ENCODE measurements around the gene PALB2.

Gene PALB2

DNA sequence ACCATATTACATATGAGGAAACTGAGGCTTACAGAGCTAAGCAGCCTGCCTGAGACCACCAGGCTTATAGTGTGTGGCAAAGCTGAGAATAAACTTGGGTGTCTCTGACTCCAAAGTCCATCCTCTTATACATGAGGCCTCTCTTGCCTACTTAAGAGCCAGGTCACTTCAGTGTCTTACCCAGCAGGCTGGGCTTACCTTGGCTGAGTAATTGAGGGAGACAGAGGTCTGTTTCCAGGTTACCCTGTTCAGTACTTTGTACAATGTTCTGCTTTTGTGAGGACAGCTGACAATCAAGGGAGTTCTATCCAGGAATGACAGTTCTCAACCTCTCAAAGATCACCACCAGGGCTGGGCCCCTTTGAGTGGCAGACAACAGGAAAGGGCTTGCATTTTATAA is 59.3 kb downstream of the PALB2 start:
- H3K4me3 ChIP-seq (replicated peaks in 1 of 2; ENCODE audit: low read depth in 2 of 2, low read length in 2 of 2): no peak overlapping the region
- no peak for DNase-seq (ENCODE audit: low read depth in 2 of 2)
- TF ChIP-seq, protein P1, sequence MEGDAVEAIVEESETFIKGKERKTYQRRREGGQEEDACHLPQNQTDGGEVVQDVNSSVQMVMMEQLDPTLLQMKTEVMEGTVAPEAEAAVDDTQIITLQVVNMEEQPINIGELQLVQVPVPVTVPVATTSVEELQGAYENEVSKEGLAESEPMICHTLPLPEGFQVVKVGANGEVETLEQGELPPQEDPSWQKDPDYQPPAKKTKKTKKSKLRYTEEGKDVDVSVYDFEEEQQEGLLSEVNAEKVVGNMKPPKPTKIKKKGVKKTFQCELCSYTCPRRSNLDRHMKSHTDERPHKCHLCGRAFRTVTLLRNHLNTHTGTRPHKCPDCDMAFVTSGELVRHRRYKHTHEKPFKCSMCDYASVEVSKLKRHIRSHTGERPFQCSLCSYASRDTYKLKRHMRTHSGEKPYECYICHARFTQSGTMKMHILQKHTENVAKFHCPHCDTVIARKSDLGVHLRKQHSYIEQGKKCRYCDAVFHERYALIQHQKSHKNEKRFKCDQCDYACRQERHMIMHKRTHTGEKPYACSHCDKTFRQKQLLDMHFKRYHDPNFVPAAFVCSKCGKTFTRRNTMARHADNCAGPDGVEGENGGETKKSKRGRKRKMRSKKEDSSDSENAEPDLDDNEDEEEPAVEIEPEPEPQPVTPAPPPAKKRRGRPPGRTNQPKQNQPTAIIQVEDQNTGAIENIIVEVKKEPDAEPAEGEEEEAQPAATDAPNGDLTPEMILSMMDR (IDR thresholded peaks at IDR 0.05; ENCODE audit: low read depth, low read length): no peak

DNA sequence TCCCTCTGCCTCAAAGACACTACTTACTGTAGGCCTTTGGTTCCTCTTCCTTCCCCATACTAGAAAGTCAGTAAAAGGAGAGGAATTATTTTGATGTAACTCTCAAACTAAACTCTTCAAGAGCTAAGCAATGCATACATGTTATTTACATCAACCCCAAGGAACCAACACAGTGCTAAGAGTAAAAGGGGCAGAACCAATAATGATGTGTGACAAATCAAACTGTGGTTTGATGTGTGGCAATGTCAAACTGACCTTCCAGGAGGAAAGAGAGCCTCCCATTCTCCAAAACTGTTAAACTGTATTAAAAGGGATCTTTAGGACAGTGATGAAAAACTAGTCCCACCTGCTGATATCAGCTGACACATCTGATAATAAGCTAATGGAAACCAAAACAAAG is 60.7 kb downstream of the PALB2 start:
- TF ChIP-seq, protein P1 (IDR thresholded peaks at IDR 0.05; ENCODE audit: low read depth, low read length): no peak
- H3K4me3 ChIP-seq (replicated peaks in 1 of 2; ENCODE audit: low read depth in 2 of 2, low read length in 2 of 2): no peak overlapping the region
- DNase-seq (ENCODE audit: low read depth in 2 of 2): no peak

DNA sequence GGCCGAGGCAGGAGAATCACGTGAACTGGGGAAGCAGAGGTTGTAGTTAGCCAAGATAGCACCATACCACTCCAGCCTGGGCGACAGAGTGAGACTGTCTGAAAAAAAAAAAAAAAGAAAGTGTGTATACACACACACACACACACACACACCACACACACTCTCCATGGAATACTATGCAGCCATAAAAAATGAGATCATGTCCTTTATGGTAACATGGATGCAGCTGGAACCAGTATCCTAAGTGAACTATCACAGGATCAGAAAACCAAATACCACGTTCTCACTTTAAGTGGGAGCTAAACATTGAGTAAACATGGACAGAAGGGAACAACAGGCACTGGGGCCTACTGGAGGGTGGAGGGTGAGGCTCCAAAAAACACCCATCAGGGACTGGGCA is 61.7 kb downstream of the PALB2 start:
- TF ChIP-seq, protein P1 (IDR thresholded peaks at IDR 0.05; ENCODE audit: low read depth, low read length): no peak
- DNase-seq (ENCODE audit: low read depth in 2 of 2): no peak
- H3K4me3 ChIP-seq (replicated peaks in 1 of 2; ENCODE audit: low read depth in 2 of 2, low read length in 2 of 2): no peak overlapping the region

DNA sequence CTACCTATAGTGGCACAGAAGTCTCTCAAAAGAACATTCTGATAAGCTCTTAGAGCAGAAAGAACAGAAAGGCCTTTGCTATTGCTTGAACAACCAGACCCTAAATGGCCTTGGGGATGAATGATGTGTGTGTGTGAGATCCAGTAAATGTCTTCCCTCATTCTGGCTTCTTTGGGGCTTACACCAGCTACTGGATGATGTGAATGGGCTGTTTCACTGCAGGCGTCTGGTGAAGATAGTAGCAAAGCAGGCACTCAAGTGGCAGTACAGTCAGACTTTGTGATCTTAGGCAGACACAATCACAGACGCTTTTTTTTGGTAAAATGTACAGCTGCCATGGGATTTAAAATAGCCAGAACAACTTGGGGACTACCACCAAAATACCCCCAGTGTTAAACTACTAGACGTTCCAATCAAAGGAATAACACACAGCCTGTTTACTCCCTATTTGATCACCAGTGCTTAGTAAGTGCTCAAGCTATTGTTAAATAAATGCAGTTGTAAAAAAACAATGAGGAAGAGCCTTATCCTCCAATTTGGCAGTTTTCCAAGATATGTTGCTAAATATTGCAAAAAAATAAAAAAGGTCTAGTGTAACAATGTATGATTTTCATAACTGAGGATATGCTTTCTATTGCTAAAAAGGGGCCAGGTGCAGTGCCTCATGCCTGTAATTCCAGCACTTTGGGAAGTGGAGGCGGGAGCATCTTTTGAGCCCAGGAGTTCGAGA is 62.8 kb downstream of the PALB2 start:
- TF ChIP-seq, protein P1 (IDR thresholded peaks at IDR 0.05; ENCODE audit: low read depth, low read length): no peak
- no peak overlapping the region for H3K4me3 ChIP-seq (replicated peaks in 1 of 2; ENCODE audit: low read depth in 2 of 2, low read length in 2 of 2)
- DNase-seq (ENCODE audit: low read depth in 2 of 2): peak; percentile 80 to 82

DNA sequence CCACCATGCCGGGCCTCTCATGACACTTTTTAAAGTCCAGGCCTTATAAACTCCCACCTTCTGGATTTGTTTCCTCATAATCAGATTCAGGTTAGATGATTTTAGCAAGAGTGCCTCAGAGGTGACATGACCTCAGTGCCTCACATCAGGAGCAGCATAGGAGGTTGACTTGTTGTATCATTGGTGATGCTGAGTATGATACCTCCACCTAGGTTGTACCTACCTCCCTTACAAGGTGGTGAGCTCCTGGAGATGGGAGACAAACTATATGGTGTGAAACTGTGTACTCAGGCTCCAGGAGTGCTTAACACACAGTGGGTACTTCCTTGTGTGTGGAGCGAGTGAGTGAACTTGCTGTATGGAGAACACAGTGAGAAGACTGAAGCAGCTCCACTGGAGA is 63.6 kb downstream of the PALB2 start:
- TF ChIP-seq, protein P1 (IDR thresholded peaks at IDR 0.05; ENCODE audit: low read depth, low read length): no peak
- H3K4me3 ChIP-seq (replicated peaks in 1 of 2; ENCODE audit: low read depth in 2 of 2, low read length in 2 of 2): no peak overlapping the region
- DNase-seq (ENCODE audit: low read depth in 2 of 2): no peak

DNA sequence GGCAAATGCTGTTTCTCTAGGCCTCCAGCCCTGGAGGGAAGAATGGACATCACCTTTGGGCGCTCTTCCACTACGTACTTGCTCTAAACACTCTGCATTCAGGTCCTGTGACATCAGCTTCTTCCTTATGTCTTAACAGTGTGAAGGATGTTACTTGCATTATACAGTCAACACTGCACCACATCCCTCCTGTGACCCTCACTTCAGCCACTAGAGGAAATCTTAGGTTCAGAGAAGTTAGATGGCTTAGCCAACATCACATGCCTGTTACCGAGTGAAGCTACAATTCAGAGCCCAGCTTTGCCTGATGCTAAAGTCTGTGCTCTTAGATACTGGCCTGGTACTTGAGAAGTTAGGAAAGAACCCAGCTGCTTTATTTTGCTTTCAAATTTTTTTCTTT is 65.3 kb downstream of the PALB2 start:
- no peak overlapping the region for H3K4me3 ChIP-seq (replicated peaks in 1 of 2; ENCODE audit: low read depth in 2 of 2, low read length in 2 of 2)
- DNase-seq (ENCODE audit: low read depth in 2 of 2): no peak
- TF ChIP-seq, protein P1 (IDR thresholded peaks at IDR 0.05; ENCODE audit: low read depth, low read length): no peak

DNA sequence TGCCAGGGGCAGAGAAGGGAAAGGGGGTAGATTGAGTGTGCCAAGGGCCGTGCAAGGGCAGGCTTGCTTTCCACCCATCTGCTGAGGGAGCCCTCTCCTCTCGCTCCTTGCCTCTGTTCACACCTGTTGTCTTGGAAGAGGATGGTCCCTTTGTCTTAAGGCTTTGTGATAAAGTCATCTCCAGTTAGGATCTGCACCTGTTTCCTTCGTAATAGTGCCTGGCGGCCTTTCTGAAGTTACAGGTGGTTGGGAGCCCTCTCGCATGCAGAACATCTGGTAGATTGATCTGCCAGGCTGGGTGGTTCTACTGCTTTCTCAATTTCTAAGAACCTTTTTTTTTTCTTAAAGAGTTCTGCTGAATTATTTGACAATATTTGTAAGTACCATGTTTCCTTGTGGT is 67.3 kb downstream of the PALB2 start:
- H3K4me3 ChIP-seq (replicated peaks in 1 of 2; ENCODE audit: low read depth in 2 of 2, low read length in 2 of 2): no peak overlapping the region
- DNase-seq (ENCODE audit: low read depth in 2 of 2): no peak
- TF ChIP-seq, protein P1 (IDR thresholded peaks at IDR 0.05; ENCODE audit: low read depth, low read length): no peak

Data from cardiac fibroblast (primary cell).